Lower leg skin (tissue), 3 donors: ENCODE data around the gene STK17B.

Experiments used
- CTCF ChIP-seq, 3 donors: fragments of 450-650 bp; IDR thresholded peaks; one replicate each; pipeline ENCODE4 v1.5.1; 2016; ENCODE audit warnings: antibody characterized with exemption in 3 of 3, mild to moderate bottlenecking in 3 of 3, moderate library complexity in 2 of 3
- POLR2A ChIP-seq, 2 donors: fragments of 450-650 bp; IDR thresholded peaks; one replicate each; pipeline ENCODE4 v1.6.1; 2016 to 2017; ENCODE audit warnings: antibody characterized with exemption in 2 of 2, mild to moderate bottlenecking in 1 of 2, moderate library complexity in 1 of 2

GRCh38 chr2:196108604-196109003 is 62.8 kb downstream of the STK17B start:
- TF ChIP-seq CTCF (IDR thresholded peaks at IDR 0.05) (no peak), POLR2A (IDR thresholded peaks at IDR 0.05) (no peak)
